MM.1S (cell line): ENCODE data around the gene FAXDC2.

Source experiments
- DNase-seq: peaks from one replicate; pipeline ENCODE4 v3.0.0-alpha.2; 2015
- H2AFZ ChIP-seq: fragments of 300-600 bp; sonication (generic); 2 replicates; pipeline ENCODE4 v1.6.0; 2016; ENCODE audit warnings: antibody characterized with exemption, low read length
- H3F3A ChIP-seq: fragments of 300-600 bp; sonication (generic); 2 replicates; pipeline ENCODE4 v1.6.1; 2016; ENCODE audit warnings: mild to moderate bottlenecking, antibody characterized with exemption, low read length, moderate library complexity, mixed read lengths; ENCODE audit not compliant: insufficient read depth
- H3K27ac ChIP-seq: fragments of 300-600 bp; sonication (generic); 2 replicates; pipeline ENCODE4 v1.5.1; 2016; ENCODE audit warnings: mild to moderate bottlenecking, low read length
- H3K27me3 ChIP-seq: fragments of 300-600 bp; sonication (generic); replicated peaks from 2 replicates; pipeline ENCODE4 v1.6.0; 2016; ENCODE audit warnings: low read length; ENCODE audit not compliant: insufficient read depth
- H3K36me3 ChIP-seq: fragments of 300-600 bp; sonication (generic); replicated peaks from 2 replicates; pipeline ENCODE4 v1.6.1; 2016; ENCODE audit warnings: mild to moderate bottlenecking, low read length, mixed read lengths; ENCODE audit not compliant: insufficient read depth
- H3K4me1 ChIP-seq: fragments of 300-600 bp; sonication (generic); 2 replicates; pipeline ENCODE4 v1.6.1; 2016; ENCODE audit warnings: low read length, mixed read lengths
- H3K4me2 ChIP-seq: fragments of 300-600 bp; sonication (generic); 2 replicates; pipeline ENCODE4 v1.6.0; 2016; ENCODE audit warnings: low read depth, low read length
- H3K4me3 ChIP-seq: fragments of 300-600 bp; sonication (generic); 2 replicates; pipeline ENCODE4 v1.5.1; 2016; ENCODE audit warnings: low read length, mixed read lengths
- H3K79me2 ChIP-seq: fragments of 300-600 bp; sonication (generic); 2 replicates; pipeline ENCODE4 v1.6.1; 2016; ENCODE audit warnings: mixed run types, low read length, mixed read lengths
- H3K9ac ChIP-seq: fragments of 300-600 bp; sonication (generic); 2 replicates; pipeline ENCODE4 v1.6.1; 2016; ENCODE audit warnings: low read length, mixed read lengths
- H3K9me2 ChIP-seq: fragments of 300-600 bp; sonication (generic); replicated peaks from 2 replicates; pipeline ENCODE4 v1.6.1; 2016; ENCODE audit warnings: mild to moderate bottlenecking, low read length, mixed read lengths; ENCODE audit not compliant: insufficient read depth
- H3K9me3 ChIP-seq: fragments of 300-600 bp; sonication (generic); replicated peaks from 2 replicates; pipeline ENCODE4 v1.6.1; 2016; ENCODE audit warnings: mild to moderate bottlenecking, low read length, mixed read lengths; ENCODE audit not compliant: insufficient read depth
- H4K20me1 ChIP-seq: fragments of 300-600 bp; sonication (generic); 2 replicates; pipeline ENCODE4 v1.6.1; 2016; ENCODE audit warnings: mild to moderate bottlenecking, low read length, moderate library complexity, mixed read lengths; ENCODE audit not compliant: insufficient read depth
- EZH2 ChIP-seq: fragments of 300-600 bp; sonication (generic); optimal IDR thresholded peaks from 2 replicates; pipeline ENCODE3; 2017; ENCODE audit warnings: low read depth, mild to moderate bottlenecking, antibody characterized with exemption, low read length, mixed read lengths
- EZH2phosphoT487 ChIP-seq: fragments of 300-600 bp; sonication (generic); IDR thresholded peaks from 2 replicates; pipeline ENCODE4 v1.6.1; 2018; ENCODE audit warnings: antibody characterized with exemption, low read length
- TF ChIP-seq, protein P1 (sequence below): fragments of 300-600 bp; sonication (generic); IDR thresholded peaks from 2 replicates; pipeline ENCODE4 v1.5.1; 2016; ENCODE audit warnings: antibody characterized with exemption, low read length, mixed read lengths

Gene FAXDC2

DNA sequence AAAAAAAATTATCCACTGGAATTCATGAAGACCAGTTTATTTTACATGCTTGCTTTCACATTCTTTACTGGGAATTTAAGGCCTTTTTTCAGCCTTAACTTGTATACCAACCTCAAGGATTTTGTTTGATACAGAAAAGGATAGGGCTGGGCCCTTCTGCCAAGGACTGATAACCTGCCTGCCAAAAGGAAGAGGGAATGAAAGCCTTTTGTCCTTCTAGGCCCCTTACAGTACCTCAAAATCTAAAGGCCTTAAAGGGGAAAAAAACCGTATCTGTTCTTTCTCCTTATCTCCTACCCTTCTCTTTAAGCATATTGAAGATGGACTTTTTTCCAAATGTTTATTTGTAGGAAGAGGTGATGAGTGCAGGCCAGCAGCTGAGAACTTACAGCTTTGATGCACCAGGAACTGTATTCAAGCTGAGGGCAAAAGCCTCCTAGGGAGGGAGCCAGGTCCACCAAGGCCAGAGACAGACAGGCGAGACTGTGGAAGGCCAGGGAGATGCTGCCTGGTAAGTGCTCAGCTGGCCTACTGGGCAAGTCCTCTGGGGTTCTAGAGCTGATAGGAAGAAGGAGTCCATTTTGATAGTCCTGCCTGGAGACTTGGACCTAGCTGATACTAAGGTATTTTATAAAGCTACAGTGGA is 31.8 kb downstream of the FAXDC2 start:
- TF ChIP-seq EZH2 (no peak), EZH2phosphoT487 (no peak)
- TF ChIP-seq, protein P1, sequence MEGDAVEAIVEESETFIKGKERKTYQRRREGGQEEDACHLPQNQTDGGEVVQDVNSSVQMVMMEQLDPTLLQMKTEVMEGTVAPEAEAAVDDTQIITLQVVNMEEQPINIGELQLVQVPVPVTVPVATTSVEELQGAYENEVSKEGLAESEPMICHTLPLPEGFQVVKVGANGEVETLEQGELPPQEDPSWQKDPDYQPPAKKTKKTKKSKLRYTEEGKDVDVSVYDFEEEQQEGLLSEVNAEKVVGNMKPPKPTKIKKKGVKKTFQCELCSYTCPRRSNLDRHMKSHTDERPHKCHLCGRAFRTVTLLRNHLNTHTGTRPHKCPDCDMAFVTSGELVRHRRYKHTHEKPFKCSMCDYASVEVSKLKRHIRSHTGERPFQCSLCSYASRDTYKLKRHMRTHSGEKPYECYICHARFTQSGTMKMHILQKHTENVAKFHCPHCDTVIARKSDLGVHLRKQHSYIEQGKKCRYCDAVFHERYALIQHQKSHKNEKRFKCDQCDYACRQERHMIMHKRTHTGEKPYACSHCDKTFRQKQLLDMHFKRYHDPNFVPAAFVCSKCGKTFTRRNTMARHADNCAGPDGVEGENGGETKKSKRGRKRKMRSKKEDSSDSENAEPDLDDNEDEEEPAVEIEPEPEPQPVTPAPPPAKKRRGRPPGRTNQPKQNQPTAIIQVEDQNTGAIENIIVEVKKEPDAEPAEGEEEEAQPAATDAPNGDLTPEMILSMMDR = no peak
- Histone ChIP-seq H3K27me3 (no peaks in the 10 kb centered on the region), H3K4me3 (no peak overlapping the region), H3K27ac (no peak overlapping the region), H3K4me1 (no peaks in the 10 kb centered on the region), H3K9me3 (no peaks in the 10 kb centered on the region), H3K36me3 (peaks cover 11% of the 10 kb centered on the region; the same call in 1 of the 2 replicates), H3K9me2 (no peaks in the 10 kb centered on the region), H4K20me1 (no peaks in the 10 kb centered on the region), H3K9ac (no peak overlapping the region), H3F3A (no peaks in the 10 kb centered on the region; the same call in 1 of the 2 replicates), H3K4me2 (no peak overlapping the region), H3K79me2 (no peaks in the 10 kb centered on the region; the same call in none of the 2 replicates), H2AFZ (no peak overlapping the region)
- no peak for DNase-seq

- TF ChIP-seq EZH2phosphoT487 (no peak), EZH2 (no peak)
- TF ChIP-seq, protein P1 = no peak
- Histone ChIP-seq H3F3A (no peaks in the 10 kb centered on the region; the same call in 1 of the 2 replicates), H3K27ac (no peak overlapping the region), H3K4me3 (no peak overlapping the region), H3K9me2 (no peaks in the 10 kb centered on the region), H3K27me3 (no peaks in the 10 kb centered on the region), H4K20me1 (no peaks in the 10 kb centered on the region), H2AFZ (no peak overlapping the region), H3K9me3 (no peaks in the 10 kb centered on the region), H3K4me2 (no peak overlapping the region), H3K9ac (no peak overlapping the region), H3K79me2 (peaks cover 8% of the 10 kb centered on the region), H3K36me3 (peaks cover 11% of the 10 kb centered on the region), H3K4me1 (no peaks in the 10 kb centered on the region)
- no peak for DNase-seq
Observed at GRCh38 chr5:154817815-154818214, 32.6 kb downstream of the FAXDC2 start.

DNA sequence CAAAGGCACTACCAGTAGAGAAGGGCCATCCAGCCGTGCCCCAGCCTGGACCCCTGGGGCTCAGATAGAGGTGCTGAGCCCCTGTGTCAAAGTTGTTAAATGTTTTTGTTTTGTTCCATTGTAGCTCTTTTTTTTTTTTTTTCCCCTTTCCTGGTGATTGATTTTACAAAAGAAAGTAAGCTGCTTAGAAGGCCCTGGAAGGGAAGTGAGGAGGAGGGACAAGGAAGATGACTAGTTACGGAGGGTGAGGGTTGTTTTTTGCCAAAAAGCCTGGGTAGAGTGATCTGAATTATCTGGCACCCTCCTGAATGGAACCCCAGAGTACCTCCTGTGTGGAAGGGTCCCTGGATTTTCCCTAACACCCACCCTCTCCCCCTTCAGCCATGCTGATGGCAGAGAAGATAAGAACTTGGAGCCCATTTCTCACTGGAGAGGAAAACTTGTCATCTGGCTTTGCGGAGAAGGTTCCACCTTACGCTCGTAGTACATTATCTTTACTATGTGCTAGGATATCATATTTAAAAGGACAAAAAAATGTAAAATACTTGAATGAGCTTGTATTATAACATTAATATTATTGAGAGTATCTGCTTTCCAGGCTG is 33.4 kb downstream of the FAXDC2 start:
- Histone ChIP-seq H3K4me1 (no peaks in the 10 kb centered on the region), H3K79me2 (peaks cover 9% of the 10 kb centered on the region), H3K4me2 (no peak overlapping the region), H3K27me3 (no peaks in the 10 kb centered on the region), H3K36me3 (peaks cover 11% of the 10 kb centered on the region), H3K9me2 (no peaks in the 10 kb centered on the region), H3K9me3 (no peaks in the 10 kb centered on the region), H3K27ac (no peak overlapping the region), H2AFZ (no peak overlapping the region), H4K20me1 (no peaks in the 10 kb centered on the region), H3K4me3 (no peak overlapping the region), H3K9ac (no peak overlapping the region), H3F3A (no peaks in the 10 kb centered on the region; the same call in 1 of the 2 replicates)
- no peak for DNase-seq
- TF ChIP-seq, protein P1 = no peak
- TF ChIP-seq EZH2phosphoT487 = no peak
- no peak for TF ChIP-seq EZH2
